ENCODE results near the gene FCN3.

DNA sequence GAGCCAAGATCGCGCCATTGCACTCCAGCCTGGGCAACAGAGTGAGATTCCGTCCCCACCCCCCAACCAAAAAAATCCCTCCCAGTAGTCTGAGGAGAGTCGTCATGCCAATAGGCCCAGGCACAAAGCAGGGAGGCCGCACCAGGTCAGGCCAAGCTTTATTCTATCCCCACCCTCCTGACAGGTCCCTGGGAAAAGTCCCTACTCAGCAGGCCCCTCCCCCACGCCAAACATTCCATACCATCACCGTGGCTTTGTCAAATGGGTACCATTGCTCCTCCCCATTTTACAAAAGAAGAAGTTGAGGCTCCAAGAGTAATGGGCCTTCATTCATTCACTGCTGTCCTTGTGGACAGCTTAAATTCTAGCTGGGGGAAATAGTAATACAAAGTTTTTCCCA, 23.1 kb upstream of the FCN3 start:
- TF ChIP-seq POLR2A (IDR thresholded peaks at IDR 0.05), result no peak
- no peak for TF ChIP-seq CTCF (IDR thresholded peaks at IDR 0.05)
- no peak for TF ChIP-seq POLR2AphosphoS5 (IDR thresholded peaks at IDR 0.05)
- TF ChIP-seq EP300 (IDR thresholded peaks at IDR 0.05), result no peak

Measured in suprapubic skin (tissue), 4 donors.